HepG2 (cell line): ENCODE measurements around the gene VAMP2. TPM values are rescaled to one million over a fixed set of nuclear protein-coding genes. Genes with fewer than 3 reads are reported as not detected.

Source experiments
- AKAP8 ChIP-seq: sonication (generic); formaldehyde crosslinking; IDR thresholded peaks from 2 replicates; pipeline ENCODE4 v1.5.1; 2020; ENCODE audit warnings: mild to moderate bottlenecking, missing genetic modification reagents
- GFI1 ChIP-seq: sonication (generic); formaldehyde crosslinking; IDR thresholded peaks from 2 replicates; pipeline ENCODE4 v1.5.0; 2020; ENCODE audit warnings: missing genetic modification reagents, mild to moderate bottlenecking, borderline replicate concordance
- KAT2B ChIP-seq: fragments of 150-350 bp; IDR thresholded peaks from 2 replicates; pipeline ENCODE4 v1.6.1; 2014; ENCODE audit warnings: low read depth, low read length, borderline replicate concordance
- MEF2D ChIP-seq: sonication (generic); formaldehyde crosslinking; IDR thresholded peaks from 2 replicates; pipeline ENCODE4 v1.5.1; 2020; ENCODE audit warnings: mild to moderate bottlenecking, missing genetic modification reagents
- MXD4 ChIP-seq: IDR thresholded peaks from 2 replicates; pipeline ENCODE4 v1.6.1; 2016; ENCODE audit warnings: mild to moderate bottlenecking, missing biosample characterization, missing genetic modification reagents
- MYC ChIP-seq: sonication (generic); formaldehyde crosslinking; IDR thresholded peaks from 2 replicates; pipeline ENCODE4 v1.9.0; 2021; ENCODE audit warnings: missing genetic modification reagents, borderline replicate concordance
- NCOA2 ChIP-seq: sonication (generic); formaldehyde crosslinking; IDR thresholded peaks from 2 replicates; pipeline ENCODE4 v1.8.0; 2022; ENCODE audit warnings: inconsistent platforms
- NPAS2 ChIP-seq: sonication (generic); formaldehyde crosslinking; IDR thresholded peaks from 2 replicates; pipeline ENCODE4 v1.8.0; 2022; ENCODE audit warnings: mild to moderate bottlenecking, missing genetic modification reagents, borderline replicate concordance
- POLR2AphosphoS2 ChIP-seq: IDR thresholded peaks from 2 replicates; pipeline ENCODE4 v1.6.1; 2011; ENCODE audit warnings: low read depth, low read length, improper control_type of control experiment
- SIN3A ChIP-seq: IDR thresholded peaks from 2 replicates; pipeline ENCODE4 v1.6.1; 2011; ENCODE audit warnings: low read depth, mild to moderate bottlenecking, control low read depth, low read length, borderline replicate concordance
- SSRP1 ChIP-seq: IDR thresholded peaks from 2 replicates; pipeline ENCODE4 v1.6.1; 2016; ENCODE audit warnings: control low read depth
- TBX3 ChIP-seq: fragments of 450-650 bp; IDR thresholded peaks from 2 replicates; pipeline ENCODE4 v1.6.1; 2017; ENCODE audit warnings: antibody characterized with exemption, mild to moderate bottlenecking, inconsistent platforms, borderline replicate concordance
- TOPORS ChIP-seq: sonication (generic); formaldehyde crosslinking; IDR thresholded peaks from 2 replicates; pipeline ENCODE4 v1.8.0; 2023; ENCODE audit warnings: mild to moderate bottlenecking, missing genetic modification reagents
- TRIM24 ChIP-seq: sonication (generic); formaldehyde crosslinking; IDR thresholded peaks from 2 replicates; pipeline ENCODE4 v1.8.0; 2022; ENCODE audit warnings: mild to moderate bottlenecking, missing genetic modification reagents
- YY1 ChIP-seq: IDR thresholded peaks from 2 replicates; pipeline ENCODE4 v1.6.1; 2011; ENCODE audit warnings: low read length, low read depth, moderate library complexity, mild to moderate bottlenecking; ENCODE audit not compliant: insufficient read depth, insufficient replicate concordance
- ZBTB7B ChIP-seq: sonication (generic); formaldehyde crosslinking; IDR thresholded peaks from 2 replicates; pipeline ENCODE4 v1.4.0; 2020; ENCODE audit warnings: missing genetic modification reagents
- ZNF12 ChIP-seq: sonication (generic); formaldehyde crosslinking; IDR thresholded peaks from 2 replicates; pipeline ENCODE4 v1.5.0; 2020; ENCODE audit warnings: missing genetic modification reagents
- ZNF121 ChIP-seq: sonication (generic); formaldehyde crosslinking; IDR thresholded peaks from 2 replicates; pipeline ENCODE4 v1.5.0; 2020; ENCODE audit warnings: mild to moderate bottlenecking, missing genetic modification reagents
- ZNF232 ChIP-seq: sonication (generic); formaldehyde crosslinking; IDR thresholded peaks from 2 replicates; pipeline ENCODE4 v1.4.0; 2020; ENCODE audit warnings: missing genetic modification reagents, borderline replicate concordance
- ZNF30 ChIP-seq: sonication (generic); formaldehyde crosslinking; IDR thresholded peaks from 2 replicates; pipeline ENCODE4 v1.5.0; 2020; ENCODE audit warnings: mild to moderate bottlenecking, missing genetic modification reagents
- polyA plus RNA-seq, 8 experiments: library from polyadenylated mRNA; depleted of rRNA in 3 of 8; stranded (reverse) in 7 of 8; unstranded in 1 of 8; fragments of >200 nt; fragmentation: Illumina TruSeq in 4 of 8; extraction: Trizol in 4 of 8; gene quantifications; 2 replicates each; pipeline versions ENCODE4 v1.2.1 to v1.2.3, GENCODE V29; 2011 to 2016; ENCODE audit warnings: low read depth in 4 of 8, missing spikeins in 1 of 8, mixed read lengths in 1 of 8; ENCODE audit not compliant: insufficient read depth in 1 of 8
- total RNA-seq, 5 experiments: library from RNA; depleted of rRNA; stranded (reverse); fragments of >200 nt; fragmentation: Illumina TruSeq; extraction: Trizol; gene quantifications; 2 replicates each; pipeline ENCODE4 v1.2.3, GENCODE V29; 2016; ENCODE audit warnings: low read depth in 1 of 5
- TF ChIP-seq, protein P1 (sequence below): IDR thresholded peaks from 2 replicates; pipeline ENCODE4 v1.6.1; 2016; ENCODE audit warnings: missing compliant biosample characterization, missing genetic modification reagents, borderline replicate concordance
- TF ChIP-seq, protein P2 (sequence below): IDR thresholded peaks from 2 replicates; pipeline ENCODE4 v1.6.1; 2016; ENCODE audit warnings: mild to moderate bottlenecking
- TF ChIP-seq, protein P3 (sequence below): sonication (generic); formaldehyde crosslinking; IDR thresholded peaks from 2 replicates; pipeline ENCODE4 v1.5.0; 2020; ENCODE audit warnings: missing genetic modification reagents, mild to moderate bottlenecking, borderline replicate concordance
- TF ChIP-seq, protein P4 (sequence below): sonication (generic); formaldehyde crosslinking; IDR thresholded peaks from 2 replicates; pipeline ENCODE4 v1.4.0; 2020; ENCODE audit warnings: low read depth, mild to moderate bottlenecking, missing genetic modification reagents

VAMP2 gene
- total and polyA plus RNA-seq, 2 of the 13 experiments (the other 11 are each of a cell fraction or from before 2014, with no cell fraction given): 3.9 to 17.2 TPM

DNA sequence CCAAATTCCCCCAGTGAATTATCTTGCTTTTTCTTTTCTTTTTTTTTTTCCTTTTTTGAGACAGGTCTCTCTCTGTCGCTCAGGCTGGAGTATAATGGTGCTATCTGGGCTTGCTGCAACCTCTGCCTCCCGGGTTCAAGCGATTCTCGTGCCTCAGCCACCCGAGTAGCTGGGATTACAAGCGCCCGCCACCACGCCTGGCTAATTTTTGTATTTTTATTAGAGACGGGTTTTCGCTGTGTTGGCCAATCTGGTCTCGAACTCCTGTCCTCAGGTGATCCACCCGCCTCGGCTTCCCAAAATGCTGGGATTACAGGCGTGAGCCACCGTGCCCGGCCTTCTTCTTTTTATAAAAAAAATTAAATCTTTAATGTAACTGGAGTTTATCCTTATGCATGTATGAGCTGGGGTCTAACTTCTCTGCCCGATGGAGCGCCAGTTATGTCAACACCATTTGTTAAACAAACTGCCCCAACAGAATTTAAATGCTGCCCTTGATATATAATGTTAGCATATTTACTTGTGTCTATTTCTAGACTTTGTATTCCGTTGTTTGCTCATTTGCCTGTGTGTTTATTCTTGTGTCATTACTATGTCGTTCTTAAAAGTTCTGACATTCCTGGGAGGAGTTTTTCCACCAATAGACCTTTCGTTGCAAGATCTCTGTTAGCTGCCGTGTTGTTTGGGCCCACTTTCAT lies 48.2 kb upstream of the VAMP2 start (continued):
- TF ChIP-seq KAT2B: no peak
- no peak for TF ChIP-seq MYC (CRISPR knock-in tag)
- TF ChIP-seq, protein P1, sequence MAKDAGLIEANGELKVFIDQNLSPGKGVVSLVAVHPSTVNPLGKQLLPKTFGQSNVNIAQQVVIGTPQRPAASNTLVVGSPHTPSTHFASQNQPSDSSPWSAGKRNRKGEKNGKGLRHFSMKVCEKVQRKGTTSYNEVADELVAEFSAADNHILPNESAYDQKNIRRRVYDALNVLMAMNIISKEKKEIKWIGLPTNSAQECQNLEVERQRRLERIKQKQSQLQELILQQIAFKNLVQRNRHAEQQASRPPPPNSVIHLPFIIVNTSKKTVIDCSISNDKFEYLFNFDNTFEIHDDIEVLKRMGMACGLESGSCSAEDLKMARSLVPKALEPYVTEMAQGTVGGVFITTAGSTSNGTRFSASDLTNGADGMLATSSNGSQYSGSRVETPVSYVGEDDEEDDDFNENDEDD (CRISPR knock-in tag): no peak
- TF ChIP-seq, protein P2, sequence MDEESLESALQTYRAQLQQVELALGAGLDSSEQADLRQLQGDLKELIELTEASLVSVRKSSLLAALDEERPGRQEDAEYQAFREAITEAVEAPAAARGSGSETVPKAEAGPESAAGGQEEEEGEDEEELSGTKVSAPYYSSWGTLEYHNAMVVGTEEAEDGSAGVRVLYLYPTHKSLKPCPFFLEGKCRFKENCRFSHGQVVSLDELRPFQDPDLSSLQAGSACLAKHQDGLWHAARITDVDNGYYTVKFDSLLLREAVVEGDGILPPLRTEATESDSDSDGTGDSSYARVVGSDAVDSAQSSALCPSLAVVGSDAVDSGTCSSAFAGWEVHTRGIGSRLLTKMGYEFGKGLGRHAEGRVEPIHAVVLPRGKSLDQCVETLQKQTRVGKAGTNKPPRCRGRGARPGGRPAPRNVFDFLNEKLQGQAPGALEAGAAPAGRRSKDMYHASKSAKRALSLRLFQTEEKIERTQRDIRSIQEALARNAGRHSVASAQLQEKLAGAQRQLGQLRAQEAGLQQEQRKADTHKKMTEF (CRISPR knock-in tag): peak; percentile 43; the same call in 1 of the 2 replicates
- TF ChIP-seq ZNF232 (CRISPR knock-in tag): no peak
- no peak for TF ChIP-seq SSRP1
- no peak for TF ChIP-seq POLR2AphosphoS2
- no peak for TF ChIP-seq MXD4 (CRISPR knock-in tag)
- TF ChIP-seq AKAP8 (CRISPR knock-in tag): no peak
- no peak for TF ChIP-seq ZNF121 (CRISPR knock-in tag)
- peak; percentile 52; the same call in 1 of the 2 replicates for TF ChIP-seq GFI1 (CRISPR knock-in tag)
- TF ChIP-seq MEF2D (CRISPR knock-in tag): peak; percentile 69; the same call in 1 of the 2 replicates
- TF ChIP-seq, protein P3, sequence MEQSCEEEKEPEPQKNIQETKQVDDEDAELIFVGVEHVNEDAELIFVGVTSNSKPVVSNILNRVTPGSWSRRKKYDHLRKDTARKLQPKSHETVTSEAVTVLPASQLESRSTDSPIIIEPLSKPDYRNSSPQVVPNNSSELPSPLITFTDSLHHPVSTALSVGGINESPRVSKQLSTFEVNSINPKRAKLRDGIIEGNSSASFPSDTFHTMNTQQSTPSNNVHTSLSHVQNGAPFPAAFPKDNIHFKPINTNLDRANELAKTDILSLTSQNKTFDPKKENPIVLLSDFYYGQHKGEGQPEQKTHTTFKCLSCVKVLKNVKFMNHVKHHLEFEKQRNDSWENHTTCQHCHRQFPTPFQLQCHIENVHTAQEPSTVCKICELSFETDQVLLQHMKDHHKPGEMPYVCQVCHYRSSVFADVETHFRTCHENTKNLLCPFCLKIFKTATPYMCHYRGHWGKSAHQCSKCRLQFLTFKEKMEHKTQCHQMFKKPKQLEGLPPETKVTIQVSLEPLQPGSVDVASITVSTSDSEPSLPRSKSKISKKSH: no peak
- TF ChIP-seq ZNF12 (CRISPR knock-in tag): no peak
- no peak for TF ChIP-seq TRIM24
- no peak for TF ChIP-seq YY1
- no peak for TF ChIP-seq TOPORS (CRISPR knock-in tag)
- TF ChIP-seq NPAS2 (CRISPR knock-in tag): no peak
- peak; percentile 69 for TF ChIP-seq NCOA2 (CRISPR knock-in tag)
- TF ChIP-seq SIN3A: no peak
- no peak for TF ChIP-seq ZNF30 (CRISPR knock-in tag)
- TF ChIP-seq, protein P4, sequence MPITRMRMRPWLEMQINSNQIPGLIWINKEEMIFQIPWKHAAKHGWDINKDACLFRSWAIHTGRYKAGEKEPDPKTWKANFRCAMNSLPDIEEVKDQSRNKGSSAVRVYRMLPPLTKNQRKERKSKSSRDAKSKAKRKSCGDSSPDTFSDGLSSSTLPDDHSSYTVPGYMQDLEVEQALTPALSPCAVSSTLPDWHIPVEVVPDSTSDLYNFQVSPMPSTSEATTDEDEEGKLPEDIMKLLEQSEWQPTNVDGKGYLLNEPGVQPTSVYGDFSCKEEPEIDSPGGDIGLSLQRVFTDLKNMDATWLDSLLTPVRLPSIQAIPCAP (CRISPR knock-in tag): no peak
- peak; percentile 82; the same call in 1 of the 2 replicates for TF ChIP-seq TBX3
- no peak for TF ChIP-seq ZBTB7B (CRISPR knock-in tag)
